NCI-H748 (cell line): Measurements from ENCODE around the gene SLC2A5.
"Not testable (repeated sequence)": the region's sequence is repeated elsewhere in the genome, so short reads cannot be mapped to it uniquely, and the experiment has no call there.

Source experiments
- DNase-seq: peaks from one replicate; lab custom pipeline; 2025; ENCODE audit not compliant: unreplicated experiment; lab: John Stamatoyannopoulos, UW

Gene SLC2A5

GRCh38 chr1:9009438-9010370 is 59.7 kb downstream of the SLC2A5 start:
- DNase-seq = no peak

- no peak for DNase-seq
These were observed 61.2 kb downstream of the SLC2A5 start for GRCh38 chr1:9008236-9008635.

GRCh38 chr1:9006956-9007615 is 62.3 kb downstream of the SLC2A5 start:
- no peak for DNase-seq

- DNase-seq = no peak
These were observed 64.1 kb downstream of the SLC2A5 start for GRCh38 chr1:9005395-9005708.

- DNase-seq = peak; percentile 57
These were observed 64.6 kb downstream of the SLC2A5 start for GRCh38 chr1:9004700-9005394.

- DNase-seq = no peak
These were observed 65.3 kb downstream of the SLC2A5 start for GRCh38 chr1:9004031-9004699.

GRCh38 chr1:9002215-9002560 is 67.2 kb downstream of the SLC2A5 start:
- not testable (repeated sequence) for DNase-seq

- not testable (repeated sequence) for DNase-seq
These were observed 67.8 kb downstream of the SLC2A5 start for GRCh38 chr1:9001534-9002214.

- DNase-seq = not testable (repeated sequence)
These were observed 75.3 kb downstream of the SLC2A5 start for GRCh38 chr1:8993962-8994675.

- no peak for DNase-seq
These were observed 76.3 kb downstream of the SLC2A5 start for GRCh38 chr1:8992936-8993687.

GRCh38 chr1:8989821-8990220 is 79.6 kb downstream of the SLC2A5 start:
- DNase-seq = no peak

- DNase-seq = no peak
These were observed 80.4 kb downstream of the SLC2A5 start for GRCh38 chr1:8989061-8989460.

- DNase-seq = no peak
These were observed 80.8 kb downstream of the SLC2A5 start for GRCh38 chr1:8988618-8988967.

- DNase-seq = peak; percentile 5
These were observed 81.4 kb downstream of the SLC2A5 start for GRCh38 chr1:8987881-8988617.

GRCh38 chr1:8986814-8987190 is 82.6 kb downstream of the SLC2A5 start:
- no peak for DNase-seq

GRCh38 chr1:8985915-8986813 is 83.3 kb downstream of the SLC2A5 start:
- no peak for DNase-seq
